Peyer's patch (tissue), 4 donors: ENCODE measurements around the gene CKAP2L.

ENCODE experiments used
- CTCF ChIP-seq, 6 experiments: fragments of 450-650 bp in 4 of 6; fragments of 200-600 bp in 2 of 6; sonication (generic) in 1 of 6; IDR thresholded peaks; one replicate each; pipeline ENCODE4 v1.5.1; 2017 to 2019; ENCODE audit warnings: antibody characterized with exemption in 6 of 6, mild to moderate bottlenecking in 3 of 6, moderate library complexity in 1 of 6
- POLR2A ChIP-seq, 2 donors: fragments of 450-650 bp; IDR thresholded peaks; one replicate each; pipeline ENCODE4 v1.5.1; 2017; ENCODE audit warnings: antibody characterized with exemption in 2 of 2, mild to moderate bottlenecking in 2 of 2, moderate library complexity in 2 of 2

DNA sequence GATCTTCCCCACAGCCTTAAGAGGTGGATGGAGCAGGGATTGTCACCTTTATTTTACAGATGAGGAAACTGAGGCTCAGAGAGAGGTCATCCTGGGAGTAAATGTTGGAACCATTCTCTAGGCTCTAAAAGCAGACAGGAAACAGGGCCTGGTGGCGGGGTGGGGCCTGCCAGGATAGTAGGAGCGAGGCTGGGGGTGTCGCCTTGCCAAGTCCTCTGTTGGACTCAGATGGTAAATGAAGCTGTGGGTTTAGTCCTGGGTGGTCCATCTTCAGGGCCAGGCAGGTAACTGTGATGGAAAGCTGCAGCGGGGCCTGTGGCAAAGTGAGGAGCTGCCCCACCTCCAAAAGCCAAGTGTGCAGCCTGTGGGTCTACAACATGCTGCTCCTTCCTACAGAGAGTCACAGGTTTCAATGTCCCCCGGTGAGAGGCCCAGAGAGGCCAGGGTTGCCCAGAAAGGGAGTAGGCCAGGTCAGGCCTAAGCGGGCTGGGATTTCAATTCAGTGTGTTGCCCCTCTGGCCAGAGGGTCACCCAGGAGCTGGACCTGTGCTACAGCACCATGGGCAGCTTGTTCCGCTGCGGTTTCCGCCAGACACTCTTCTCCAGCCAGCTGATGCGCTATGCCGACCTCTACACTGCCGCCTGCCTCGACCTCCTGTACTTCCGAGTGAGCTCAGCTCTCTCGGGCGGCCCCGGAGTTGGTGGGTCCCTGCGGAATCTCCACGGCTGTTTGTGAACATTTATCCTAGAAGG is 37.0 kb downstream of the CKAP2L start:
- TF ChIP-seq CTCF (IDR thresholded peaks at IDR 0.05): no peak
- TF ChIP-seq POLR2A (IDR thresholded peaks at IDR 0.05): no peak
